ENCODE results near the gene RUNX2.

Gene RUNX2

DNA sequence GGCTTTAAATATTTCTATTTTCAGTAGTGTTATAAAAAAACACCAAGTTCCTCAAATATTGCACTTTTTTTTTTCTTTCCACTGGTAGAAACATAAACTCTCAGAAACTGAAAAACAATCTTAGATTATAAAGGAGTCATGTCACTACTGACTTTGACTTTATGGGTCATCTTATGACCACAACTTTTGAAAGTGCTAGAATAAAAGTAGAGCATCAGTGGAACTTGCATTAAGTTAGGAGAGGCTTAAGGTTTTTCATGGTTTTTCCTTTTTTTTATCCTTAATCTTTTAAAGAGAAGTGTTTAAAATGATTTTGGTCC, 106.2 kb downstream of the RUNX2 start:
- no peak for TF ChIP-seq NFRKB (IDR thresholded peaks at IDR 0.05)
- no peak for TF ChIP-seq ELF4 (IDR thresholded peaks at IDR 0.05)
- no peak for TF ChIP-seq FOXM1 (IDR thresholded peaks at IDR 0.05; ENCODE audit: borderline replicate concordance)
- TF ChIP-seq HDGF (IDR thresholded peaks at IDR 0.05; ENCODE audit: borderline replicate concordance), result no peak
- no peak for TF ChIP-seq L3MBTL2 (conservative IDR thresholded peaks at IDR 0.05)
- no peak for TF ChIP-seq SUZ12 (IDR thresholded peaks at IDR 0.05)
- no peak for TF ChIP-seq LEF1 (IDR thresholded peaks at IDR 0.05; ENCODE audit: borderline replicate concordance)
- no peak for TF ChIP-seq BHLHE40 (IDR thresholded peaks at IDR 0.05; ENCODE audit: borderline replicate concordance)
- no peak for TF ChIP-seq TARDBP (IDR thresholded peaks at IDR 0.05)
- no peak for TF ChIP-seq FOXA1 (IDR thresholded peaks at IDR 0.05)
- POLR2A ChIA-PET, result no interaction called here
- no peak for DNase-seq (ENCODE audit: extremely low spot score)
- CTCF ChIA-PET, result interaction anchor here (0.7 kb wide), 1 partner anchor 774 kb away, joined by 3 read pairs; no protein-coding TSS in a partner anchor

DNA sequence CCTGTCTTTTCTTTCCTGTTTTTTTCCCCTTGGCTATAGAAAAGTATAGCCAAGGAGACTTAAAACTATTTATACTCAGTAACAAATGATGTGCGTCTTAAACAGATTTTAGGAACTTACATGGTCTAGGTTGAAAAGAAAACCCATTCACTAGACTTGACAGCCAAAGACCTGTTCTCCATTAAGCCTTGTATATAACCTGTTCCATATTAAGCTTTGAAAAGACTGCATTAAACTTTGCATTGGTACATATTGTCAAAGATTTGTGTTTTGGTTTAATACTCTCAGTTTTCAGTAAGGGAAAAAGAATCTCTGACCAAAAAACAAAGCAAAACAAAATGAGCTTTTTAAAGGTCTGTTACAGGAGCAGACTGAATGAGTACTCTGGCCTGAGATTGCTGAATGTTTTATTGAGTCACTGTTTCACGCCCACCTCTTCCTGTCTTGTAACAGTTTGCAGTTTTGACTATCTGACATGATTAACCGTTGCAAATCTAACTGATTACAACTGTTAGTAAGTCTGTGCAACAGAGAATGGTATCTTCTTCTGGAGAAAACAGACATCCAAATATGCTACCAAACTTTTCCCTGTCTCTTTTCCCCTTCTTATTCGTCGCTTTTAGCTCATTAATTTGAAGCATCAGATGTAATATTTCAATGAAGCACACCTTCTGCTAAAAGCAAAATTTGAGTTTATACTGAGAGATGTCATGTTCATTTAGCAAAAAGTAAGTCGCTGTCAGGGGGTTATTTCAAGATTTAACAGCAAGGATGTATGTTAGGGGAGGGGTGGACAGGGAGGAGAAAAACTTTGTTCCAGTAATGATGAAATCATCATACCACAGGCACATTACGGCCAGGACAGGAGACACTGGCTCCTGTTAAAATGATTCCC, 108.7 kb downstream of the RUNX2 start:
- DNase-seq (ENCODE audit: extremely low spot score), result no peak
- POLR2A ChIA-PET, result interaction anchor here (0.5 kb wide), 1 partner anchor 59 kb away, joined by 3 read pairs; the partner anchor contains the start of gene SUPT3H
- TF ChIP-seq BHLHE40 (IDR thresholded peaks at IDR 0.05; ENCODE audit: borderline replicate concordance), result no peak
- TF ChIP-seq FOXK2 (IDR thresholded peaks at IDR 0.05), result no peak
- no peak for TF ChIP-seq CTBP1 (IDR thresholded peaks at IDR 0.05; ENCODE audit: borderline replicate concordance)
- TF ChIP-seq ARNT (IDR thresholded peaks at IDR 0.05), result no peak
- no peak for TF ChIP-seq ELF4 (IDR thresholded peaks at IDR 0.05)
- TF ChIP-seq, protein P1, sequence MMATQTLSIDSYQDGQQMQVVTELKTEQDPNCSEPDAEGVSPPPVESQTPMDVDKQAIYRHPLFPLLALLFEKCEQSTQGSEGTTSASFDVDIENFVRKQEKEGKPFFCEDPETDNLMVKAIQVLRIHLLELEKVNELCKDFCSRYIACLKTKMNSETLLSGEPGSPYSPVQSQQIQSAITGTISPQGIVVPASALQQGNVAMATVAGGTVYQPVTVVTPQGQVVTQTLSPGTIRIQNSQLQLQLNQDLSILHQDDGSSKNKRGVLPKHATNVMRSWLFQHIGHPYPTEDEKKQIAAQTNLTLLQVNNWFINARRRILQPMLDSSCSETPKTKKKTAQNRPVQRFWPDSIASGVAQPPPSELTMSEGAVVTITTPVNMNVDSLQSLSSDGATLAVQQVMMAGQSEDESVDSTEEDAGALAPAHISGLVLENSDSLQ (IDR thresholded peaks at IDR 0.05), result no peak
- TF ChIP-seq ZNF384 (IDR thresholded peaks at IDR 0.05), result no peak
- no peak for TF ChIP-seq L3MBTL2 (conservative IDR thresholded peaks at IDR 0.05)
- TF ChIP-seq HDGF (IDR thresholded peaks at IDR 0.05; ENCODE audit: borderline replicate concordance), result no peak
- no peak for TF ChIP-seq TARDBP (IDR thresholded peaks at IDR 0.05)
- no peak for TF ChIP-seq SP1 (IDR thresholded peaks at IDR 0.05)
- CTCF ChIA-PET, result no interaction called here

DNA sequence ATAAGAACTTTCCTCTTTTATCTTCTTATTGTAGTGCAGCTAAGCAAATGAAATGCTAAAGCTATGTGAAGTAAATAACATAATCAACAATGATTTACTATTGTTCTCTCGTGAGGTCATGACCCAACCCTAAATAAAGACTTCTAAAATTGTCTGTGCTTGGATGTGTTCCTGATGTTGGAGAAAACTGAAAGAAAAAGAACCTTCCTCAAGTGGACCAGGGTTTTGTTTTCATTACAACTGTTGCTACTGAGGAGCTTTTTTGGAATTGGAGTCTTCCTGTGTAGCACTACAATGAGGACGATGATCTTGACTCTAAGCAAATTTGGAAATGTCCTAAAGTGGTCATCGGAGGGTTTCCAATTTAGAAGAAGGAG, 109.3 kb downstream of the RUNX2 start:
- CTCF ChIA-PET, result no interaction called here
- POLR2A ChIA-PET, result no interaction called here
- DNase-seq (ENCODE audit: extremely low spot score), result no peak
- TF ChIP-seq SP1 (IDR thresholded peaks at IDR 0.05) (no peak), FOXM1 (IDR thresholded peaks at IDR 0.05; ENCODE audit: borderline replicate concordance) (no peak), L3MBTL2 (conservative IDR thresholded peaks at IDR 0.05) (no peak), ZNF384 (IDR thresholded peaks at IDR 0.05) (no peak), CTBP1 (IDR thresholded peaks at IDR 0.05; ENCODE audit: borderline replicate concordance) (no peak), FOXA1 (IDR thresholded peaks at IDR 0.05) (no peak), ELF4 (IDR thresholded peaks at IDR 0.05) (no peak), SUZ12 (IDR thresholded peaks at IDR 0.05) (no peak), FOXK2 (IDR thresholded peaks at IDR 0.05) (no peak), ARNT (IDR thresholded peaks at IDR 0.05) (no peak), BHLHE40 (IDR thresholded peaks at IDR 0.05; ENCODE audit: borderline replicate concordance) (no peak), TARDBP (IDR thresholded peaks at IDR 0.05) (no peak)
- TF ChIP-seq, protein P1 (IDR thresholded peaks at IDR 0.05), result no peak

DNA sequence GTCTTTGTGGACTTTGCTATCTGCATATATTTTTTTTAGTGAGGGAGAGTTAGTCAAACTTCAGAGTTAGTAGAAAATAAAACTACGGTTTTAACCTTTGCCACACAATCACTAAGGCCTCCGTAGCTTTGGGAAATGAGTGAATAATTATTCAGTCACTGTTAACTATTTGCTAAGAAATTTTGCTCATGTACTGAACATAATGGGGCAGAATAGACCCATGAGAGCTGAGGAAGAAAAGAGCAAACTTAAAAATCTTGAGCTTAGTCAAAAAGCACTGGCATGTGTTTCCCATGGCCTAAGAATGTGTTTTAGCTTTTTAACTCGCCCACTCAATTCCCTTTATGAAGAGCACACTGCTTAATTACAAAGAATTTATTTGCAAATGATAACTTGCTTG, 110.0 kb downstream of the RUNX2 start:
- no peak for DNase-seq (ENCODE audit: extremely low spot score)
- TF ChIP-seq SUZ12 (IDR thresholded peaks at IDR 0.05), result no peak
- ChIA-PET CTCF (no interaction called here), POLR2A (no interaction called here)

DNA sequence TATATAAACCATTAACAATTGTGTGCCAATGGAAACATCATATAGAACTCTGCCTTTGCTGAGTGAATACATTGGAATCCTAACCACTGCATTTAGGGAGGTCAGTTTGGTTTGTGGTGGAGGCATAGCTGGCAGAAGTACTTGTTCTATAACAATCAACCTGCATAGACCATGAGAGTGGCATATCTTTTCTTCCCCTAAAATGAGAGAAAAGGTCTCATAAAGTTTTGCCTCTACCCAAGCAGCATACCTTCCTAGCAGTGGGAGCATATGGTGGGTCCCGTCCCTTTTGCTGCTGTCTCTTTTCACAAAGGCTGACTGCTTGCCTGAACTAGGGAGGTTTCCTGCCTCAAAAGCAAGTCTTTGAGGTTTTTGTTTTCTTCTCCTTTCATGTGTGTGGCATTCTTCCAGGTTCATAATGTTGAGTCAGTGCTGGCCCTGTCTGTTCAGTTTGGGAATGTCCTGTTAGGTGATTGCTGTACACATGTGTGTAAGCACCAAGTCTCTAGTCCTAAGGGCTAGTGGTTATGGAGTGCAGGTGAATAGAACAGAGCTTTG, 110.8 kb downstream of the RUNX2 start:
- no peak for DNase-seq (ENCODE audit: extremely low spot score)

More for the DNA sequence above, 110.8 kb downstream of the RUNX2 start:
- TF ChIP-seq L3MBTL2 (conservative IDR thresholded peaks at IDR 0.05) (no peak), ZNF384 (IDR thresholded peaks at IDR 0.05) (no peak), ELF4 (IDR thresholded peaks at IDR 0.05) (no peak), TARDBP (IDR thresholded peaks at IDR 0.05) (no peak), FOXK2 (IDR thresholded peaks at IDR 0.05) (no peak), LEF1 (IDR thresholded peaks at IDR 0.05; ENCODE audit: borderline replicate concordance) (no peak), BHLHE40 (IDR thresholded peaks at IDR 0.05; ENCODE audit: borderline replicate concordance) (no peak), SP1 (IDR thresholded peaks at IDR 0.05) (no peak), SUZ12 (IDR thresholded peaks at IDR 0.05) (no peak), ARNT (IDR thresholded peaks at IDR 0.05) (no peak), FOXM1 (IDR thresholded peaks at IDR 0.05; ENCODE audit: borderline replicate concordance) (no peak), HDGF (IDR thresholded peaks at IDR 0.05; ENCODE audit: borderline replicate concordance) (no peak), NFRKB (IDR thresholded peaks at IDR 0.05) (no peak), FOXA1 (IDR thresholded peaks at IDR 0.05) (no peak), CTBP1 (IDR thresholded peaks at IDR 0.05; ENCODE audit: borderline replicate concordance) (no peak)
- TF ChIP-seq, protein P1 (IDR thresholded peaks at IDR 0.05), result no peak
- CTCF ChIA-PET, result no interaction called here
- POLR2A ChIA-PET, result no interaction called here

Data from HEK293T (cell line).